ENCODE results near the gene AMPD3. TPM values are rescaled to one million over a fixed set of nuclear protein-coding genes. Genes with fewer than 3 reads are reported as not detected.

Gene AMPD3
- total and polyA plus RNA-seq, 2 of the 13 experiments (the other 11 are each of a cell fraction or from before 2014, with no cell fraction given) = 0.33 to 2.3 TPM

GRCh38 chr11:10407749-10408685 is 47.0 kb upstream of the AMPD3 start (continued):
- TF ChIP-seq ZBTB14 (CRISPR knock-in tag; IDR thresholded peaks at IDR 0.05) = no peak
- TF ChIP-seq ZZZ3 (CRISPR knock-in tag; IDR thresholded peaks at IDR 0.05; ENCODE audit: borderline replicate concordance) = no peak
- no peak for TF ChIP-seq MLLT10 (CRISPR knock-in tag; IDR thresholded peaks at IDR 0.05)
- TF ChIP-seq ZNF547 (CRISPR knock-in tag; IDR thresholded peaks at IDR 0.05) = no peak
- TF ChIP-seq ZNF570 (CRISPR knock-in tag; IDR thresholded peaks at IDR 0.05; ENCODE audit: borderline replicate concordance) = no peak
- no peak for TF ChIP-seq ZBTB8A (CRISPR knock-in tag; IDR thresholded peaks at IDR 0.05; ENCODE audit: borderline replicate concordance, low read depth)
- TF ChIP-seq ZNF747 (CRISPR knock-in tag; IDR thresholded peaks at IDR 0.05; ENCODE audit: borderline replicate concordance) = no peak
- no peak for TF ChIP-seq ZNF383 (CRISPR knock-in tag; IDR thresholded peaks at IDR 0.05; ENCODE audit: borderline replicate concordance)
- TF ChIP-seq FOXO1 (CRISPR knock-in tag; IDR thresholded peaks at IDR 0.05) = no peak
- no peak for TF ChIP-seq DDIT3 (CRISPR knock-in tag; IDR thresholded peaks at IDR 0.05)
- TF ChIP-seq ZNF792 (CRISPR knock-in tag; IDR thresholded peaks at IDR 0.05) = no peak
- no peak for TF ChIP-seq CBX5 (CRISPR knock-in tag; IDR thresholded peaks at IDR 0.05; ENCODE audit: borderline replicate concordance)
- no peak for TF ChIP-seq ZC3H4 (CRISPR knock-in tag; IDR thresholded peaks at IDR 0.05; ENCODE audit: borderline replicate concordance)
- no peak for TF ChIP-seq TEAD2 (CRISPR knock-in tag; IDR thresholded peaks at IDR 0.05)
- no peak for TF ChIP-seq JDP2 (CRISPR knock-in tag; IDR thresholded peaks at IDR 0.05; ENCODE audit: borderline replicate concordance)

Measured in HepG2 (cell line).